Measurements from ENCODE around the gene RBFOX1.

GRCh38 chr16:7513429-7513828 is 180.8 kb downstream of the RBFOX1 start:
- TF ChIP-seq CTCF (IDR thresholded peaks at IDR 0.05) (peak in 1 of 2 donors; percentile 19), POLR2AphosphoS5 (IDR thresholded peaks at IDR 0.05) (no peak), POLR2A (IDR thresholded peaks at IDR 0.05) (no peak)
